H1 (cell line): ENCODE results near the gene CNDP2. TPM values are rescaled to one million over a fixed set of nuclear protein-coding genes. Genes with fewer than 3 reads are reported as not detected.

Experiments
- CTCF ChIA-PET: fragments of 300-600 bp; sonication (Branson Sonifier 250); formaldehyde crosslinking; loops from one replicate; lab custom pipeline; 2021; ENCODE audit not compliant: partially characterized antibody; lab: Charles Lee
- POLR2A ChIA-PET: fragments of 300-600 bp; sonication (Branson Sonifier 250); formaldehyde crosslinking; loops from one replicate; lab custom pipeline; 2021; ENCODE audit warnings: inconsistent platforms; ENCODE audit not compliant: partially characterized antibody; lab: Charles Lee
- DNase-seq, 2 experiments: peaks; one replicate each; pipeline versions ENCODE4 v3.0.0 to v3.0.0-alpha.2; 2010 to 2022; ENCODE audit warnings: low spot score in 2 of 2, low read depth in 1 of 2, mixed read lengths in 1 of 2
- FAIRE-seq: peaks from 2 replicates; lab custom pipeline; 2011; peaks lifted over from hg19 to GRCh38; lab: Jason Lieb, UNC
- H2AFZ ChIP-seq: 2 replicates; pipeline ENCODE4 v1.8.1; 2012; ENCODE audit warnings: low read length, inconsistent platforms
- H2AK5ac ChIP-seq: 2 replicates; pipeline ENCODE4 v1.6.1; 2013; ENCODE audit warnings: low read depth, low read length
- H2BK120ac ChIP-seq: replicated peaks from 2 replicates; pipeline ENCODE3; 2013; ENCODE audit warnings: low read depth, low read length, inconsistent platforms
- H2BK12ac ChIP-seq: 2 replicates; pipeline ENCODE4 v1.6.1; 2013; ENCODE audit warnings: low read depth, low read length
- H2BK15ac ChIP-seq: 2 replicates; pipeline ENCODE4 v1.6.1; 2013; ENCODE audit warnings: low read length
- H2BK20ac ChIP-seq: 2 replicates; pipeline ENCODE4 v1.6.1; 2013; ENCODE audit warnings: low read length
- H2BK5ac ChIP-seq: 2 replicates; pipeline ENCODE4 v1.6.1; 2013; ENCODE audit warnings: low read depth, low read length
- H3K14ac ChIP-seq: 2 replicates; pipeline ENCODE4 v1.6.1; 2013; ENCODE audit warnings: inconsistent platforms; ENCODE audit not compliant: insufficient read length
- H3K18ac ChIP-seq: 2 replicates; pipeline ENCODE4 v1.6.1; 2013; ENCODE audit warnings: low read length; ENCODE audit errors: extremely low read depth
- H3K23ac ChIP-seq: 2 replicates; pipeline ENCODE4 v1.6.1; 2013; ENCODE audit warnings: inconsistent platforms; ENCODE audit not compliant: insufficient read length
- H3K23me2 ChIP-seq: 2 replicates; pipeline ENCODE4 v1.6.1; 2013; ENCODE audit warnings: low read depth, low read length
- H3K27ac ChIP-seq: 2 replicates; pipeline ENCODE4 v1.6.1; 2011; ENCODE audit warnings: low read depth, low read length, inconsistent platforms
- H3K27me3 ChIP-seq, 4 experiments: replicated peaks in 1 of 4; 1 replicate in 1 of 4; 2 replicates in 3 of 4; pipeline versions ENCODE4 v1.6.1 to v1.8.1; 2011 to 2013; ENCODE audit warnings: low read length in 3 of 4, mild to moderate bottlenecking in 3 of 4, inconsistent platforms in 2 of 4, mixed read lengths in 2 of 4, moderate library complexity in 1 of 4; ENCODE audit not compliant: control insufficient read depth in 3 of 4, insufficient read depth in 3 of 4; ENCODE audit errors: extremely low read depth in 1 of 4
- H3K36me3 ChIP-seq, 4 experiments: 2 replicates each; pipeline versions ENCODE4 v1.6.1 to v1.8.1; 2011 to 2013; ENCODE audit warnings: mild to moderate bottlenecking in 4 of 4, low read length in 3 of 4, moderate library complexity in 2 of 4, control low read depth in 1 of 4, inconsistent platforms in 1 of 4; ENCODE audit not compliant: insufficient read depth in 4 of 4, control insufficient read depth in 2 of 4
- H3K4ac ChIP-seq: replicated peaks from 2 replicates; pipeline ENCODE3; 2013; ENCODE audit warnings: low read length, low read depth, mixed read lengths, inconsistent platforms; ENCODE audit not compliant: insufficient read length
- H3K4me1 ChIP-seq, 4 experiments: replicated peaks in 1 of 4; 1 replicate in 1 of 4; 2 replicates in 3 of 4; pipeline versions ENCODE4 v1.6.1 to v1.8.1; 2011 to 2013; ENCODE audit warnings: low read length in 3 of 4, inconsistent platforms in 2 of 4, mixed read lengths in 1 of 4; ENCODE audit not compliant: insufficient read depth in 4 of 4, control insufficient read depth in 3 of 4
- H3K4me2 ChIP-seq, 2 experiments: 2 replicates each; pipeline versions ENCODE4 v1.6.1 to v1.8.1; 2011 to 2013; ENCODE audit warnings: low read depth in 2 of 2, low read length in 2 of 2, control low read depth in 1 of 2, inconsistent platforms in 1 of 2, mild to moderate bottlenecking in 1 of 2; ENCODE audit not compliant: insufficient read depth in 1 of 2
- H3K4me3 ChIP-seq, 4 experiments: fragments of 200-600, 300-600 bp in 1 of 4; sonication (generic), shearing (Covaris generic), sonication (Bioruptor Twin) in 1 of 4; 2 replicates each; pipeline versions ENCODE4 v1.5.1 to v1.8.1; 2011 to 2016; ENCODE audit warnings: low read length in 4 of 4, low read depth in 3 of 4, control low read depth in 2 of 4, inconsistent platforms in 2 of 4, mild to moderate bottlenecking in 2 of 4, mixed read lengths in 1 of 4, moderate library complexity in 1 of 4; ENCODE audit not compliant: insufficient read depth in 2 of 4; ENCODE audit errors: extremely low read depth in 1 of 4
- H3K56ac ChIP-seq: replicated peaks from 2 replicates; pipeline ENCODE3; 2013; ENCODE audit warnings: low read depth, mild to moderate bottlenecking, mixed read lengths, low read length, inconsistent platforms; ENCODE audit not compliant: insufficient read length
- H3K79me1 ChIP-seq: 2 replicates; pipeline ENCODE4 v1.6.1; 2013; ENCODE audit warnings: low read depth, low read length, control low read depth
- H3K79me2 ChIP-seq, 2 experiments: 2 replicates each; pipeline versions ENCODE4 v1.6.1 to v1.8.1; 2012 to 2013; ENCODE audit warnings: low read length in 2 of 2, mild to moderate bottlenecking in 2 of 2, inconsistent platforms in 1 of 2; ENCODE audit not compliant: insufficient read depth in 2 of 2, control insufficient read depth in 1 of 2
- H3K9ac ChIP-seq, 4 experiments: replicated peaks in 1 of 4; 1 replicate in 1 of 4; 2 replicates in 3 of 4; pipeline versions ENCODE4 v1.6.1 to v1.8.1; 2011 to 2013; ENCODE audit warnings: low read depth in 3 of 4, low read length in 3 of 4, control low read depth in 2 of 4, mild to moderate bottlenecking in 2 of 4, moderate library complexity in 2 of 4, inconsistent platforms in 1 of 4; ENCODE audit errors: extremely low read depth in 1 of 4
- H3K9me3 ChIP-seq, 2 experiments: 2 replicates each; pipeline versions ENCODE4 v1.6.1 to v1.8.1; 2012 to 2013; ENCODE audit warnings: mild to moderate bottlenecking in 2 of 2, moderate library complexity in 2 of 2, control low read depth in 1 of 2, inconsistent platforms in 1 of 2, low read depth in 1 of 2, low read length in 1 of 2, mixed read lengths in 1 of 2; ENCODE audit not compliant: insufficient read depth in 2 of 2
- H4K20me1 ChIP-seq, 2 experiments: replicated peaks in 1 of 2; 2 replicates each; pipeline versions ENCODE3 to v1.8.1; 2011 to 2013; ENCODE audit warnings: inconsistent platforms in 2 of 2, low read length in 2 of 2, mild to moderate bottlenecking in 1 of 2; ENCODE audit not compliant: insufficient read depth in 2 of 2, control insufficient read depth in 1 of 2
- H4K5ac ChIP-seq: 2 replicates; pipeline ENCODE4 v1.6.1; 2013; ENCODE audit warnings: low read length, low read depth, mixed read lengths, inconsistent platforms; ENCODE audit not compliant: insufficient read length
- H4K8ac ChIP-seq: 2 replicates; pipeline ENCODE4 v1.8.0; 2013; ENCODE audit warnings: mild to moderate bottlenecking, moderate library complexity, low read length, inconsistent platforms; ENCODE audit not compliant: insufficient read depth; ENCODE audit errors: extremely low read depth
- H4K91ac ChIP-seq: replicated peaks from 2 replicates; pipeline ENCODE3; 2013; ENCODE audit warnings: low read length, mixed read lengths, inconsistent platforms; ENCODE audit not compliant: insufficient read length
- CEBPB ChIP-seq: IDR thresholded peaks from 2 replicates; pipeline ENCODE4 v1.6.1; 2012; ENCODE audit warnings: low read depth, low read length
- CHD1 ChIP-seq: IDR thresholded peaks from 2 replicates; pipeline ENCODE4 v1.6.1; 2012; ENCODE audit warnings: low read depth, low read length, improper control_type of control experiment
- HDAC6 ChIP-seq: IDR thresholded peaks from one replicate; pipeline ENCODE4 v1.7.1; 2012; ENCODE audit warnings: low read depth, mild to moderate bottlenecking, inconsistent platforms, low read length, moderate library complexity
- KDM1A ChIP-seq: fragments of 200-600, 300-600 bp; sonication (generic); IDR thresholded peaks from 2 replicates; pipeline ENCODE4 v1.7.1; 2016; ENCODE audit warnings: mild to moderate bottlenecking, low read length, borderline replicate concordance
- POU5F1 ChIP-seq: IDR thresholded peaks from 2 replicates; pipeline ENCODE4 v1.6.1; 2011; ENCODE audit warnings: low read depth, mild to moderate bottlenecking, low read length, moderate library complexity
- RFX5 ChIP-seq: IDR thresholded peaks from 2 replicates; pipeline ENCODE4 v1.6.1; 2011; ENCODE audit warnings: low read depth, low read length, improper control_type of control experiment, borderline replicate concordance
- TAF7 ChIP-seq: optimal IDR thresholded peaks from 2 replicates; pipeline ENCODE3; 2011; ENCODE audit warnings: low read depth, mild to moderate bottlenecking, inconsistent platforms, low read length, moderate library complexity, borderline replicate concordance
- WGBS, 2 experiments: shearing (Covaris generic) in 1 of 2; methylation state at CpG; one replicate each; pipeline versions ENCODE4 v1.1.6 to v1.1.7; 2013 to 2015; ENCODE audit warnings: low lambda C conversion rate in 2 of 2, mixed read lengths in 2 of 2, inconsistent platforms in 1 of 2, low coverage in 1 of 2, missing lambda C conversion rate in 1 of 2; ENCODE audit not compliant: insufficient replicate concordance in 2 of 2, insufficient coverage in 1 of 2, insufficient read length in 1 of 2; ENCODE audit errors: extremely low coverage in 1 of 2, missing lambda C conversion rate in 1 of 2; 5-methylcytosine and 5-hydroxymethylcytosine counted together
- polyA plus RNA-seq, 7 experiments: library from polyadenylated mRNA; depleted of rRNA in 3 of 7; stranded (reverse) in 5 of 7; unstranded in 2 of 7; fragments of >200 nt in 5 of 7; fragments of 200-250 nt in 2 of 7; gene quantifications; 1 replicate in 5 of 7; 2 replicates in 1 of 7; 4 replicates in 1 of 7; pipeline versions ENCODE4 v1.2.1 to v1.2.3, GENCODE V29; 2011 to 2013; ENCODE audit warnings: missing spikeins in 2 of 7, mixed read lengths in 2 of 7
- total RNA-seq: library from RNA; stranded (reverse); fragmentation: NEBNext Ultra II Directional; extraction: Animal tissue kit (Norgen Biotek cat#: 25700); gene quantifications from 2 replicates; pipeline ENCODE4 v1.2.1, GENCODE V29; 2021
- TF ChIP-seq, protein P1 (sequence below): IDR thresholded peaks from 2 replicates; pipeline ENCODE4 v1.6.1; 2012; ENCODE audit warnings: inconsistent platforms
- TF ChIP-seq, protein P2 (sequence below): IDR thresholded peaks from 2 replicates; pipeline ENCODE4 v1.6.1; 2012; ENCODE audit warnings: inconsistent platforms

CNDP2 gene
- total and polyA plus RNA-seq, 2 of the 8 experiments (the other 6 are each of a cell fraction or from before 2014, with no cell fraction given) = 71.8 to 243 TPM

DNA sequence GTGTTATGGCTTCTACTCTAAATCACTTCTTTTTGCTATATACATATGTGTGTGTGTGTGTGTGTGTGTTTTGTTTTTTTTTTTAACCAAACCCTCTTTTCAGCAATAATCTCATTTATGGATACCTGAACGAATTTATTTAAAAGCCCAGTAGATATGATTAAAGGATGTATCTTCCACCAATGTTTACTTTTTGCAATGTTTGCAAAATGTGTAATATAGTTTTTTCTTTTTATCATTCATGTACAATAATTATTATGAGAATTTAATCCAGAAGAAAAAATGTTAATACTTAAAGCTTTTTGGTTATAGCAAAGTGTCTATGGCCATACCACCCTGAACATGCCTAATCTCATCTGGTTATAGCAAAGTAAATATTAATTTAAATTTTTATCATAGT, 1.6 kb upstream of the CNDP2 start:
- Histone ChIP-seq H2BK15ac (no peak overlapping the region), H3K4me1 (peaks cover 2 to 14% (median 5%) of the 10 kb centered on the region in 4 experiments; a peak in 5 of 7 replicates), H3K4me3 (no peak overlapping the region), H4K5ac (no peak overlapping the region), H2AK5ac (no peak overlapping the region), H3K27ac (no peak overlapping the region), H4K8ac (no peak overlapping the region), H2BK5ac (no peak overlapping the region), H3K4ac (no peak overlapping the region), H3K9me3 (no peaks in the 10 kb centered on the region), H4K91ac (no peak overlapping the region), H3K36me3 (no peaks in the 10 kb centered on the region), H3K18ac (no peak overlapping the region), H4K20me1 (peaks cover 0 to 9% of the 10 kb centered on the region in 2 experiments), H3K79me2 (peaks cover 19 to 31% of the 10 kb centered on the region in 2 experiments), H3K4me2 (no peak overlapping the region), H2BK120ac (no peak overlapping the region), H2BK20ac (no peak overlapping the region), H3K79me1 (peaks cover 9% of the 10 kb centered on the region; the same call in 1 of the 2 replicates), H3K23me2 (peaks cover 2% of the 10 kb centered on the region; the same call in 1 of the 2 replicates), H3K23ac (no peak overlapping the region), H3K14ac (no peak overlapping the region), H3K27me3 (no peaks in the 10 kb centered on the region), H3K56ac (no peak overlapping the region), H2AFZ (no peak overlapping the region), H2BK12ac (no peak overlapping the region), H3K9ac (no peak overlapping the region)
- DNase-seq (no peak), FAIRE-seq (no peak)
- 79% methylated on average over 1 of the region's 1 CpG; no CpG with 5 or more reads in 1 of the 2 experiments for WGBS, 2 experiments
- no peak for TF ChIP-seq TAF7
- TF ChIP-seq POU5F1 = no peak
- TF ChIP-seq CHD1 = no peak
- no peak for TF ChIP-seq RFX5
- TF ChIP-seq HDAC6 = no peak
- TF ChIP-seq CEBPB = no peak
- no peak for TF ChIP-seq KDM1A
- TF ChIP-seq, protein P1, sequence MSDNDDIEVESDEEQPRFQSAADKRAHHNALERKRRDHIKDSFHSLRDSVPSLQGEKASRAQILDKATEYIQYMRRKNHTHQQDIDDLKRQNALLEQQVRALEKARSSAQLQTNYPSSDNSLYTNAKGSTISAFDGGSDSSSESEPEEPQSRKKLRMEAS = no peak
- TF ChIP-seq, protein P2, sequence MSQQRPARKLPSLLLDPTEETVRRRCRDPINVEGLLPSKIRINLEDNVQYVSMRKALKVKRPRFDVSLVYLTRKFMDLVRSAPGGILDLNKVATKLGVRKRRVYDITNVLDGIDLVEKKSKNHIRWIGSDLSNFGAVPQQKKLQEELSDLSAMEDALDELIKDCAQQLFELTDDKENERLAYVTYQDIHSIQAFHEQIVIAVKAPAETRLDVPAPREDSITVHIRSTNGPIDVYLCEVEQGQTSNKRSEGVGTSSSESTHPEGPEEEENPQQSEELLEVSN = no peak
- ChIA-PET POLR2A (interaction anchor here (1.5 kb wide), 1 partner anchor 148 kb away, joined by 4 read pairs; no protein-coding TSS in a partner anchor), CTCF (interaction anchor here (7.4 kb wide), 1 partner anchor 142 kb away, joined by 98 read pairs; no protein-coding TSS in a partner anchor)
